Effector memory CD4-positive, alpha-beta T cell (primary cell): ENCODE measurements around the gene ERC1.

Experiments used
- DNase-seq, 3 donors: peaks; one replicate each; pipeline ENCODE4 v3.0.0-alpha.2; 2020
- H3K27ac ChIP-seq: 2 replicates; pipeline ENCODE4 v1.7.0; 2013; ENCODE audit warnings: mild to moderate bottlenecking, low read length, moderate library complexity; ENCODE audit not compliant: insufficient read depth, poor library complexity, severe bottlenecking
- H3K27me3 ChIP-seq: replicated peaks from 2 replicates; pipeline ENCODE4 v1.7.0; 2013; ENCODE audit warnings: mild to moderate bottlenecking, low read length; ENCODE audit not compliant: insufficient read depth, control insufficient read depth, poor library complexity, severe bottlenecking
- H3K36me3 ChIP-seq: 2 replicates; pipeline ENCODE4 v1.7.0; 2013; ENCODE audit warnings: mild to moderate bottlenecking, low read length, moderate library complexity; ENCODE audit not compliant: control insufficient read depth, insufficient read depth
- H3K4me1 ChIP-seq: 2 replicates; pipeline ENCODE4 v1.7.0; 2013; ENCODE audit warnings: low read length, mild to moderate bottlenecking; ENCODE audit not compliant: control insufficient read depth, insufficient read depth, poor library complexity, severe bottlenecking
- H3K4me3 ChIP-seq: 2 replicates; pipeline ENCODE4 v1.7.0; 2013; ENCODE audit warnings: low read length, low read depth, mild to moderate bottlenecking; ENCODE audit not compliant: insufficient read depth, poor library complexity, severe bottlenecking
- H3K9me3 ChIP-seq: 2 replicates; pipeline ENCODE4 v1.7.0; 2013; ENCODE audit warnings: mild to moderate bottlenecking, low read length, moderate library complexity; ENCODE audit not compliant: control insufficient read depth

The ERC1 gene

DNA sequence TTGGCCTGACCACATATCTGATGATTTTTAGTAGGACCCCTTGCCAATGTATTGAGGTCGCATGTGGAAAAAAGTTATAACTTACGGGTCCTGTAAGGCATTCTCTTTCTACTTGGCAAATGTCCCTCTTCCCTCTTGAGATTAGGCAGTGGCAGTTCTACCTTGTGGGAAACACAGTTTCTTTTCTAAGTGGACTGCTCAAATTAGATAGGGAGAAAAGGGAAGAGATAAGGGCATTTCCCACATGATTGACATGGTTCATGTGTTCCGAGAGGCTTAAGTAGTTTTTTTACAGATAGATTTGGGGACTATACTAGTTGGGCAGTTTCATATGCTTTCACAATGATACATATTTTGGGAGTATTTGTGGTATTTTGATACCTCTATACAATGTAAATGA, 448.7 kb downstream of the ERC1 start:
- H3K27ac ChIP-seq: no peak overlapping the region
- no peaks in the 10 kb centered on the region for H3K9me3 ChIP-seq
- no peak for DNase-seq
- H3K27me3 ChIP-seq: no peaks in the 10 kb centered on the region
- no peaks in the 10 kb centered on the region for H3K4me1 ChIP-seq
- no peak overlapping the region for H3K4me3 ChIP-seq
- no peaks in the 10 kb centered on the region for H3K36me3 ChIP-seq

DNA sequence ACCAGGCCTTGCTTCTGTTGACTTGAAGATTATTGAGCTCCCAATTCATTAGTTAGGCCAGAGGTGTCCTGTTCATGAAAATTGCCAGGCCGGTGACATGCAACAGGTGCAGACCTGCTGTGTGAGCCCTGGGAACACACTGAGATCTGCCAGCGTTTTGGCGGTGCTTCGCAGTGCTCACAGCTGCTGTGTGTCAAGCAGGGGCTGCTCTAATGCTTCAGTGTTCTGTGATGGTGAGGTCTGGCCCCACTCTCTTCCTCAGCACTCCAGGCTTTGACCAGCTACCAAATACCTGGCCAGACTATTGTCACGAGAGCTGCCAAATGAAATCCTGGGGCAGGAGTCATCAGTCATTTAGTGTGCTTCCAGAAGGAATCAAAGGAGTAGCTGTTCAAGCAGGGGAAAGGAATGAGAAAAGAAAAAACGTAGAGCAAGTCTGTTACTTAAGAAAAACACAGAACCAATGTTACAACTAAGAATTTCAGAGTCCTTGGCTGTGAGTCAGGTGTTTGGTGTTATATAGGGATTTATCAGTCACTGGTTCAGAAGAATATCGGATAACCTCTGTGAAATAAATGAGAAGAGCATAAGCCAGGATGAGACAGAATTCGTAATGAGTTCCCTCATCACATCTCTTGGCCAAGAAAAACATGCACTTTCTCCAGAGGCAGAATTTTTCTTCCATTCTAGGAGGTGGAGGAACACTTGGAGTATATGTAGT, 452.6 kb downstream of the ERC1 start:
- DNase-seq: no peak
- Histone ChIP-seq H3K9me3 (no peaks in the 10 kb centered on the region), H3K4me1 (no peaks in the 10 kb centered on the region), H3K36me3 (no peaks in the 10 kb centered on the region), H3K27me3 (no peaks in the 10 kb centered on the region), H3K4me3 (no peak overlapping the region), H3K27ac (no peak overlapping the region)

DNA sequence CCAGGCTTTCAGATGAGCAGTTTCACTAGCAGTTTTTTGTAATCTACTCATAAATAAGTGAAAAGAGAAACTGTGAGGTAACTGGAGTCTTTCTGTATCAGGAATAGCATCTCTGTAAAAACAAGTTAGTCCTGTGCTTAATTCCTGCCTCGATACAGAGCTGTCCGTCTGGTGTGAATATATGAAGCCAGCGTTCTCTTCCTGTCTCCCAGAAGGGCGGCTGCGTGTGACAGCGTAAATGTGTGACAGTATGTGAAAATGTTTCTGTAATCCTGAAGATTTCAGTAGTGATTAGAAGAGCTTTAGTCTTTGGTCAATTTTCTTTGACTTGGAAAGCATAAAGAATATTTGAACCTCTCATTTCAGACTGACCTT, 453.1 kb downstream of the ERC1 start:
- H3K27me3 ChIP-seq: no peaks in the 10 kb centered on the region
- no peaks in the 10 kb centered on the region for H3K9me3 ChIP-seq
- H3K4me1 ChIP-seq: no peaks in the 10 kb centered on the region
- H3K4me3 ChIP-seq: no peak overlapping the region
- H3K27ac ChIP-seq: no peak overlapping the region
- no peaks in the 10 kb centered on the region for H3K36me3 ChIP-seq
- no peak for DNase-seq

DNA sequence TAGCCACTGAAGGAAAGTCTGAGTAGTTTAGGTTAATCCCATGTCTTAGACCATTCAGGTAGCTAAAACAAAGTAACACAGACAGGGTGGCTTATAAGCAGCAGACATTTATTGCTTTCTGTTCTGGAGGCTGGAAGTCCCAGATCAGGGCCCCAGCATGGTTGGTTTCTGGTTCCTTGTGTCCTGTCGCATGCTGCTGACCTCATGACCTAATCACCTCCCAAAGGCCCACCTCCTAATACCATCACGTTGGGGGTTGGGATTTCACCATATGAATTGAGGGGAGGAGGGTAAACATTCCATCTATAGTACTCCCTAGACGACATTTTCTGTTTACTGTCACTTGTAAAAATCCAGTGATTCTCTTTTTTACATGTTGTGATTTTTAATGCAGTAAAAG, 454.8 kb downstream of the ERC1 start:
- H3K27me3 ChIP-seq: no peaks in the 10 kb centered on the region
- no peak overlapping the region for H3K27ac ChIP-seq

DNA sequence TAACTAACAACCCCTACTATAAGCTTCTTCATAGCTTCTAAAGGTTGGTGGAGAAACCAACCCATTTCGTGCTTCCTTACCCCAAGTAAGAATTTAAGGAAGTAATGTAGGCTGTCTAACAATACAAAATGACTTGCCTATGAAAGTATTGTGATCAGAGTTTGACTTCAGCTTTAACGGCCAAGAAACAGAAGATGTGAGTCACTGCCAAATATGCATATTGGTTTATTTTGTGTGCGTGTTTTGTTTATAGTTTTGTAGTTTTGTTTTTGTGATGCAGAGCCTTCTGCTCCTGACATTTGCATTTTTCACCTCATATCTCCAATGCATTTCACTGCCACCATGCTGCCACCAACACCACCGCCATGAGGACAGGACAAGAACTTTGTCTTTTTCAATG, 457.3 kb downstream of the ERC1 start:
- no peaks in the 10 kb centered on the region for H3K36me3 ChIP-seq
- H3K27ac ChIP-seq: no peak overlapping the region
- H3K4me1 ChIP-seq: no peaks in the 10 kb centered on the region
- no peak for DNase-seq
- no peaks in the 10 kb centered on the region for H3K9me3 ChIP-seq
- H3K4me3 ChIP-seq: no peak overlapping the region
- H3K27me3 ChIP-seq: no peaks in the 10 kb centered on the region

More for the DNA sequence above, 454.8 kb downstream of the ERC1 start:
- H3K4me3 ChIP-seq: no peak overlapping the region
- H3K4me1 ChIP-seq: no peaks in the 10 kb centered on the region
- H3K36me3 ChIP-seq: no peaks in the 10 kb centered on the region
- DNase-seq: no peak
- H3K9me3 ChIP-seq: no peaks in the 10 kb centered on the region

DNA sequence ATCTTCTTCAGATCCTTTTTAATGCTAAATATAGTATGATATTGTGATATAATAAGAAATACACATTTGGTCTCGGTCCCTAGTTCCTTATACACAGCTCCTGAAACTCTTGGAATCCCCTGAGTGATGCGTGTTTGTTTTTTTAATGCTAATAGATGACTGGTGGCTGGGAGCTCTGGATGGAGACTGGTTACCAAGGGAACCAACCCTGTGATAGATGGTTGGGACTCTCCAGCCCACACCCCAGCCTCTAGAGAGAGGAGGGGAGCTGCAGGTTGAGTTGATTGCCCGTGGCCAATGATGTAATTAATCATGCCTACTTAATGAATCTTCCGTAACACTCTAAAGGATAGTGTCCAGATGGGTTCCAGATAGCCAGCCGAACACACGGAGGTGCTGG, 462.8 kb downstream of the ERC1 start:
- H3K4me1 ChIP-seq: no peaks in the 10 kb centered on the region
- DNase-seq: no peak
- H3K9me3 ChIP-seq: no peaks in the 10 kb centered on the region
- H3K4me3 ChIP-seq: no peak overlapping the region
- H3K27ac ChIP-seq: no peak overlapping the region
- H3K27me3 ChIP-seq: no peaks in the 10 kb centered on the region
- peaks cover 4% of the 10 kb centered on the region for H3K36me3 ChIP-seq

DNA sequence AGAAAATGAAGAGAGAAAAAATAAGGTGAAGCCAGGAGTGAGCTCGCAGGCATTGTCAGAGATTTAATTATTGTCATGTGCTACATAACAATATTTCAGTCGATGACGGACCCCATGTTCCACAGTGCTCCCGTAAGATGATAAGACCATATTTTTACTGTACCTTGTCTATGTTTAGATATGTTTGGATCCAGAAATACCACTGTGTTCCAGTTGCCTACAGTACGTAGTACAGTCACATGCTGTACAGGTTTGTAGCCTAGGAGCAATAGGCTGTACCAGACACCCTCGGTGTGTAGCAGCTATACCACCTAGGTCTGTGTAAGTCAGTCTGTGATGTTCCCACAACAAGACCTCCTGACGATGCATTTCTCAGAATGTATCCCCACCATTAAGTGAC, 465.9 kb downstream of the ERC1 start:
- Histone ChIP-seq H3K27me3 (no peaks in the 10 kb centered on the region), H3K9me3 (no peaks in the 10 kb centered on the region), H3K4me1 (no peaks in the 10 kb centered on the region), H3K36me3 (peaks cover 4% of the 10 kb centered on the region), H3K27ac (no peak overlapping the region), H3K4me3 (no peak overlapping the region)
- no peak for DNase-seq

DNA sequence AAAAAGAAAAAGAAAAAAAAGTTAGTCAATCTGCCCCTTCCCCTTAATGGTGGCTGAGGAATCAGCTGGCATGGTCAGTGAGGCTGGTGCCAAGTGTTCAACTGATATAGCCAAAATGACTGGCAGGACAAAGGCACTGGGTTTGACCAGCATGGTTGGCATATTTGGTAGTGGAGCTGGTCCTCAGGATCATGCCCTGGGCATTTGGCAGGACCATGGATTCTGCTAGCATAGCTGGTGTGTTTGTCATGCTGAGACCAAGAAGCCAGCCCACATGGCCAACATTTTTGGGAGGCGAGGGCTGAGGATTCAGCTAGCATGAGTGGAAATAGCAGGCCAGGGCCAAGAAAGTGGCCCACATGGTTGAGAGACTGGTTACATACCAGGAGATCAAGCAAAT, 466.9 kb downstream of the ERC1 start:
- H3K36me3 ChIP-seq: peaks cover 4% of the 10 kb centered on the region
- DNase-seq: no peak
- no peaks in the 10 kb centered on the region for H3K27me3 ChIP-seq
- no peak overlapping the region for H3K4me3 ChIP-seq
- no peak overlapping the region for H3K27ac ChIP-seq
- H3K9me3 ChIP-seq: no peaks in the 10 kb centered on the region
- no peaks in the 10 kb centered on the region for H3K4me1 ChIP-seq

DNA sequence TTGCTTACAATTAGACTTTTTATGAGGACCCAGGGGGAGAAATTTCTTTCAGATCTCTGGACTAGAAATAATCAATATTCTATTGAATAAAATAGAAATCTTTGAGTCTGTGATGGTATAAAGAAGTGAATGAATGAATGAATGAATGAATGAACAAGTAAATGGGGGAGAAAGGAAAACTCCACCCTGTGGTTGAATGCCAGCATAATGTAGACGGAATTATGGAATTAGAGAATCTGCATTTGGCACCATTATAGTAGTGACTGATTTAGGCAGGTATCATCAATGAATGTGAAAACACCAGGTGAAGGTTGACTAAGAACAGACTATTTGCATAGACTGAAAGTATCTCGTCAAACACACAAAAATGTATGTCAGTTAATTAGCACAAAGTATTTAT, 468.3 kb downstream of the ERC1 start:
- DNase-seq: no peak
- peaks cover 4% of the 10 kb centered on the region for H3K36me3 ChIP-seq
- H3K9me3 ChIP-seq: no peaks in the 10 kb centered on the region
- no peaks in the 10 kb centered on the region for H3K27me3 ChIP-seq
- no peak overlapping the region for H3K27ac ChIP-seq
- no peaks in the 10 kb centered on the region for H3K4me1 ChIP-seq
- no peak overlapping the region for H3K4me3 ChIP-seq

DNA sequence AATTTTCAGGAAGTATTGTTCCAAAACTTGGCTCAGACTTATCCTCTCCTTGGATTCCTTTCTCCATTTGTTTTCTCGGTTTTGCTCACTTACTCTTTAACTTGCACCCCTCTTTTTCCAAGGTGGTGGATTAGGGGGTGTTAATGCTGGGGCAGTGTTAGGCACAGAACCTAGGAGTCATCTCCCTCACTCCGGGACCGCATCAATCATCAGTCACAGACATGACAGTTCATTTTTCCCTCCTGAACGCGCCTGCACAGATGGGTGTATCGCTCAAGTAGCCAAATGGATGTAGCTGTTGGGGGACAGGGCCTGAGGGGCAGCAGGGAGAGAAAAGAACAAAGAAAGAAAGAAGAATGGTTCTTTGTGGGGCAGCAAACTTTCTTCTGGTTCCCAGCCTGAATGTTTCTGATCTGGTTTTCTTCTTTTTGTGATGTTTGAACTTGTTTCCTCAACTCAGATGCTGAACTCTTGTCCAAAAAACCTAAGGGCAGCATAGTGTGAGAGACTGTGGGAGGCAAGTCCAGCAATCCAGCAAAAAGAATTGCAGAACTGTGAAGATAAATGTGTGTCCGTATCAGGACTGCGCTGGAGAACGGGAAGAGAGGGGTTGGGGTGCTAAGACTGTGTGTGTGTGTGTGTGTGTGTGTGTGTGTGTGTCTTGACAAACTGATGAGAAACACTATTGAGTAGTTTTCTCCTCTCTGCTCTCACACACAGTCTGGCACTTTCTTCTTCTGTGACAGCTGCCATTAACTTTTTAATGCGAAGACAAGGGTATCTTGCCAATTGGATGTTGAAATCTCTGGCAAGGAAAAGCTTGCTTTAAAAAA, 472.3 kb downstream of the ERC1 start:
- no peak overlapping the region for H3K27ac ChIP-seq
- H3K4me1 ChIP-seq: no peaks in the 10 kb centered on the region
- H3K9me3 ChIP-seq: no peaks in the 10 kb centered on the region
- H3K4me3 ChIP-seq: no peak overlapping the region
- no peak for DNase-seq
- H3K36me3 ChIP-seq: no peaks in the 10 kb centered on the region
- no peaks in the 10 kb centered on the region for H3K27me3 ChIP-seq
